DND-41 (cell line): ENCODE measurements around the gene ITPR1.

ENCODE experiments used
- ATAC-seq: fragments of 200-7000 bp; cut with Tn5 transposase; 3 replicates; pipeline ENCODE4 v1.9.1; 2021; ENCODE audit warnings: low read depth; ENCODE audit not compliant: insufficient read depth
- DNase-seq: peaks from one replicate; pipeline ENCODE4 v3.0.0-alpha.2; 2020
- H2AFZ ChIP-seq: 2 replicates; pipeline ENCODE4 v1.6.0; 2012; ENCODE audit warnings: low read depth, low read length
- H3K27ac ChIP-seq: 2 replicates; pipeline ENCODE4 v1.5.1; 2012; ENCODE audit warnings: low read length, inconsistent platforms
- H3K27me3 ChIP-seq: fragments of 200-600 bp; sonication (generic); 2 replicates; pipeline ENCODE4 v1.6.0; 2012; ENCODE audit warnings: low read length, mild to moderate bottlenecking, inconsistent platforms; ENCODE audit not compliant: insufficient read depth, poor library complexity
- H3K36me3 ChIP-seq: 2 replicates; pipeline ENCODE4 v1.5.1; 2012; ENCODE audit warnings: low read length, inconsistent platforms; ENCODE audit not compliant: insufficient read depth
- H3K4me1 ChIP-seq: 2 replicates; pipeline ENCODE4 v1.5.1; 2012; ENCODE audit warnings: mild to moderate bottlenecking, low read length; ENCODE audit not compliant: insufficient read depth
- H3K4me2 ChIP-seq: 2 replicates; pipeline ENCODE4 v1.6.0; 2012; ENCODE audit warnings: mild to moderate bottlenecking, moderate library complexity, low read length, inconsistent platforms; ENCODE audit not compliant: insufficient read depth
- H3K4me3 ChIP-seq, 2 experiments: fragments of 200-600 bp in 1 of 2; shearing (Covaris generic) in 1 of 2; 2 replicates each; pipeline ENCODE4 v1.5.1; 2012 to 2016; ENCODE audit warnings: inconsistent platforms in 2 of 2, low read length in 2 of 2, mild to moderate bottlenecking in 2 of 2, low read depth in 1 of 2, moderate library complexity in 1 of 2
- H3K79me2 ChIP-seq: 2 replicates; pipeline ENCODE4 v1.6.0; 2012; ENCODE audit warnings: low read length, inconsistent platforms; ENCODE audit not compliant: insufficient read depth
- H3K9ac ChIP-seq: 2 replicates; pipeline ENCODE4 v1.6.0; 2012; ENCODE audit warnings: low read depth, mild to moderate bottlenecking, inconsistent platforms, low read length, moderate library complexity
- H3K9me3 ChIP-seq: 2 replicates; pipeline ENCODE4 v1.5.1; 2012; ENCODE audit warnings: low read length, moderate library complexity, mild to moderate bottlenecking, inconsistent platforms; ENCODE audit not compliant: insufficient read depth, severe bottlenecking
- H4K20me1 ChIP-seq: 2 replicates; pipeline ENCODE4 v1.6.0; 2012; ENCODE audit warnings: low read length; ENCODE audit not compliant: insufficient read depth
- EZH2 ChIP-seq: IDR thresholded peaks from 3 replicates; pipeline ENCODE4 v1.6.1; 2012; ENCODE audit warnings: borderline replicate concordance, low read depth, mild to moderate bottlenecking, moderate library complexity, low read length, inconsistent platforms; ENCODE audit not compliant: severe bottlenecking
- TF ChIP-seq, protein P1 (sequence below): IDR thresholded peaks from 2 replicates; pipeline ENCODE4 v1.5.1; 2012; ENCODE audit warnings: borderline replicate concordance, low read length, moderate library complexity, mild to moderate bottlenecking; ENCODE audit not compliant: poor library complexity, severe bottlenecking; ENCODE audit errors: extremely low read depth

ITPR1 gene

GRCh38 chr3:4786431-4786830, 293.3 kb downstream of the ITPR1 start:
- no peak for DNase-seq

GRCh38 chr3:4791358-4791757, 298.2 kb downstream of the ITPR1 start:
- Histone ChIP-seq H2AFZ (no peak overlapping the region), H3K4me1 (no peaks in the 10 kb centered on the region), H3K9ac (no peak overlapping the region), H3K27ac (no peak overlapping the region), H3K9me3 (peaks cover 2% of the 10 kb centered on the region), H3K4me2 (no peak overlapping the region), H3K27me3 (no peaks in the 10 kb centered on the region), H3K4me3 (no peak overlapping the region), H3K36me3 (peaks cover 12% of the 10 kb centered on the region; the same call in 1 of the 2 replicates), H3K79me2 (no peaks in the 10 kb centered on the region), H4K20me1 (no peaks in the 10 kb centered on the region)
- TF ChIP-seq, protein P1, sequence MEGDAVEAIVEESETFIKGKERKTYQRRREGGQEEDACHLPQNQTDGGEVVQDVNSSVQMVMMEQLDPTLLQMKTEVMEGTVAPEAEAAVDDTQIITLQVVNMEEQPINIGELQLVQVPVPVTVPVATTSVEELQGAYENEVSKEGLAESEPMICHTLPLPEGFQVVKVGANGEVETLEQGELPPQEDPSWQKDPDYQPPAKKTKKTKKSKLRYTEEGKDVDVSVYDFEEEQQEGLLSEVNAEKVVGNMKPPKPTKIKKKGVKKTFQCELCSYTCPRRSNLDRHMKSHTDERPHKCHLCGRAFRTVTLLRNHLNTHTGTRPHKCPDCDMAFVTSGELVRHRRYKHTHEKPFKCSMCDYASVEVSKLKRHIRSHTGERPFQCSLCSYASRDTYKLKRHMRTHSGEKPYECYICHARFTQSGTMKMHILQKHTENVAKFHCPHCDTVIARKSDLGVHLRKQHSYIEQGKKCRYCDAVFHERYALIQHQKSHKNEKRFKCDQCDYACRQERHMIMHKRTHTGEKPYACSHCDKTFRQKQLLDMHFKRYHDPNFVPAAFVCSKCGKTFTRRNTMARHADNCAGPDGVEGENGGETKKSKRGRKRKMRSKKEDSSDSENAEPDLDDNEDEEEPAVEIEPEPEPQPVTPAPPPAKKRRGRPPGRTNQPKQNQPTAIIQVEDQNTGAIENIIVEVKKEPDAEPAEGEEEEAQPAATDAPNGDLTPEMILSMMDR, result no peak
- no peak for TF ChIP-seq EZH2
- no peak for ATAC-seq
- DNase-seq, result no peak

More at GRCh38 chr3:4786431-4786830, 293.3 kb downstream of the ITPR1 start:
- H4K20me1 ChIP-seq, result no peaks in the 10 kb centered on the region
- H3K4me3 ChIP-seq, result no peak overlapping the region
- H3K36me3 ChIP-seq, result peaks cover 16% of the 10 kb centered on the region; the same call in 1 of the 2 replicates
- no peak for ATAC-seq
- H3K27me3 ChIP-seq, result no peaks in the 10 kb centered on the region
- H3K79me2 ChIP-seq, result no peaks in the 10 kb centered on the region
- no peak overlapping the region for H3K9ac ChIP-seq
- H3K4me2 ChIP-seq, result no peak overlapping the region
- peaks cover 2% of the 10 kb centered on the region for H3K9me3 ChIP-seq
- H3K27ac ChIP-seq, result no peak overlapping the region
- TF ChIP-seq, protein P1, result no peak
- no peak for TF ChIP-seq EZH2
- no peaks in the 10 kb centered on the region for H3K4me1 ChIP-seq
- no peak overlapping the region for H2AFZ ChIP-seq

- no peaks in the 10 kb centered on the region for H3K79me2 ChIP-seq
- H3K4me3 ChIP-seq, result no peak overlapping the region
- no peak overlapping the region for H3K9ac ChIP-seq
- no peak overlapping the region for H3K4me2 ChIP-seq
- H2AFZ ChIP-seq, result no peak overlapping the region
- ATAC-seq (no peak), DNase-seq (no peak)
- peaks cover 11% of the 10 kb centered on the region for H3K9me3 ChIP-seq
- H3K27me3 ChIP-seq, result no peaks in the 10 kb centered on the region
- no peaks in the 10 kb centered on the region for H4K20me1 ChIP-seq
- peaks cover 15% of the 10 kb centered on the region; the same call in 1 of the 2 replicates for H3K36me3 ChIP-seq
- TF ChIP-seq EZH2, result no peak
- TF ChIP-seq, protein P1, result no peak
- H3K27ac ChIP-seq, result no peak overlapping the region
- H3K4me1 ChIP-seq, result no peaks in the 10 kb centered on the region
Measured at GRCh38 chr3:4793311-4793710, 300.2 kb downstream of the ITPR1 start.

GRCh38 chr3:4794331-4794730, 301.2 kb downstream of the ITPR1 start:
- ATAC-seq (no peak), DNase-seq (no peak)
- no peaks in the 10 kb centered on the region for H3K4me1 ChIP-seq
- no peaks in the 10 kb centered on the region for H3K79me2 ChIP-seq
- peaks cover 15% of the 10 kb centered on the region; the same call in 1 of the 2 replicates for H3K36me3 ChIP-seq
- H3K27ac ChIP-seq, result no peak overlapping the region
- H3K4me3 ChIP-seq, result no peak overlapping the region
- no peaks in the 10 kb centered on the region for H3K27me3 ChIP-seq
- TF ChIP-seq EZH2, result no peak
- TF ChIP-seq, protein P1, result no peak
- H3K4me2 ChIP-seq, result no peak overlapping the region
- no peak overlapping the region for H2AFZ ChIP-seq
- peaks cover 11% of the 10 kb centered on the region for H3K9me3 ChIP-seq
- H4K20me1 ChIP-seq, result no peaks in the 10 kb centered on the region
- no peak overlapping the region for H3K9ac ChIP-seq
